Measurements from ENCODE around the gene IL27RA.
"Not testable (repeated sequence)": the region's sequence is repeated elsewhere in the genome, so short reads cannot be mapped to it uniquely, and the experiment has no call there.

IL27RA gene

DNA sequence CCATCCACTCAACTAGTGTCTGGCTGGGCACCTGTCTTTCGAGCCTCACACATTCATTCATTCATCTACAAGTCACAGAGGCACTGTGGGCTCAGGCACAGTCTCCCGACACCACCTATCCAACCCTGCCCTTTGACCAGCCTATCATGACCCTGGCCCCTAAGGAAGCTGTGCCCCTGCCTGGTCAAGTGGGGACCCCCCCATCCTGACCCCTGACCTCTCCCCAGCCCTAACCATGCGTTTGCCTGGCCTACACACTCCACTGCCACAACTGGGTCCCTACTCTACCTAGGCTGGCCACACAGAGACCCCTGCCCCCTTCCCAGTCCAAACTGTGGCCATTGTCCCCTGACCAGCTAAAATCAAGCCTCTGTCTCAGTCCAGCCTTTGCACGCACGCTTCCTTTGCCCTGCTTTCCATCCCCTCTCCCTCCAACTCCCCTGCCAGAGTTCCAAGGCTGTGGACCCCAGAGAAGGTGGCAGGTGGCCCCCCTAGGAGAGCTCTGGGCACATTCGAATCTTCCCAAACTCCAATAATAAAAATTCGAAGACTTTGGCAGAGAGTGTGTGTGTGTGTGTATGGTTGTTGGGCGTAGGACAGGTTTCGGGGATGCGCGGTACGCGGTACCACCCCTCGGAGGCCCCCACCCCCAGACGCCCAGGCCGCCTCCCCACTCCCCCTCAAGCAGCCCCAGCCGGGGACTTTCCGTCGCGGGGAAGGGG lies 404 bp upstream of the IL27RA start:
- DNase-seq (ENCODE audit: low read depth): no peak

DNA sequence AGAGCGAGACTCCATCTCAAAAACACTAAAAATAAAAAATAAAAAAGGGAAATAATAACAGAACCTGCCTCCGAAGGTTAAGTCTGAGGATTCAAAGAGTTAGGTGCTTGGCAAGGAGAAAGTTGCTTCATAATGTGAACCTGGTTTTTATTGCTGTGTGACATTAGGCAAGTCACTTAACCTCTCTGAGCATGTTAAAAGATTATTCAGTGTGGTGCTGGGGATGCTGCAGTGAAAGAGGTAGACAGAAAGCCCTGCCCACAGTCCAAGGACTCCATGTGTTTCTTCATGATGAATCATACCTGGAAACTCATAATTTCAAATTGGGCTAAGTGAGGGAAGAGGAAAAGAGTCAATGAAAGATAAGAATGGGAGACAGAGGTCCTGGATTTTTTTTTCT lies 2.4 kb downstream of the IL27RA start:
- DNase-seq (ENCODE audit: low read depth): no peak

DNA sequence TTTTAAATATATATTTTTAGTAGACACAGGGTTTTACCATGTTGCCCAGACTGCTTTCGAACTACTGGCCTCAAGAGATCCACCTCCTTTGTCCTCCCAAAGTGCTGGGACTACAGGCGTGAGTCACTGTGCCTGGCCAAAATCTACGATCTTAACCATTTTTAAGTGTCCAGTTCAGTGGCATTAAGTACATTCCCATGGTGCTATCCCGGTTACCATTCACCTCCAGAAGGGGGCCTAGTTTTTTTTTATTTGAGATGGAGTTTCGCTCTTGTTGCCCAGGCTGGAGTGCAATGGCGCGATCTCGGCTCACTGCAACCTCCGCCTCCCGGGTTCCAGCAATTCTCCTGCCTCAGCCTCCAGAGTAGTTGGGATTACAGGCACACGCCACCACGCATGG lies 3.6 kb downstream of the IL27RA start:
- not testable (repeated sequence) for DNase-seq (ENCODE audit: low read depth)

DNA sequence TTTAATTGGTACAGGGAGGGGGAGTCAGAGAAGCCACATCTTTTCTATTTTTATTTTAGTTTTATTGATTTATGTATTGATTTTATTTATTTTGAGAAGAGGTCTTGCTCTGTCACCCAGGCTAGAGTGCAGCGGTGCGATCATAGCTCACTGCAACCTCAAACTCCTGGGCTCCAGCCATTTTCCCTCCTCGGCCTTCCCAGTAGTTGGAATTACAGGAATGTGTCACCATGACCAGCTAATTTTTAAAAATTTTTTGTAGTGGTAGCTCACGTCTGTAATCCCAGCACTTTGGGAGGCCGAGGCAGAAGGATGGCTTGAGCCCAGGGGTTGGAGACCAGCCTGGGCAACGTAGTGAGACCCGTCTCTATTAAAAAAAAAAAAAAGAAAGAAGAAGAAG lies 4.1 kb downstream of the IL27RA start:
- DNase-seq (ENCODE audit: low read depth): no peak

DNA sequence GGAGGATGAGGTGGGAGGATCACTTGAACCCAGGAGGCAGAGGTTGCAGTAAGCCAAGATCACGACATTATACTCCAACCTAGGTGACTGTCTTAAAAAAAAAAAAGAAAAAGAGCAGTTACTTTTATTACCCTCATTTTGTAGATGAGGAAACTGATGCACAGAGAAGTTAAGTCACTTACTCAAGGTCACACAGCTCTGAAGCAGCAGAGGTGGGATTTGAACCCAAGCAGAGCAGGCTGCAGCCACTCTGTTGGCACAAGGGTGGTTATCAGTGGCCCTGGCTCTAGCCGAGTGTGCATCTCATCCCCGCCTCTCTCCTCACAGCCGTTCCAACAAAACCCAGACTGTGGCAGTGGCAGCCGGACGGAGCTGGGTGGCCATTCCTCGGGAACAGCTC lies 7.6 kb downstream of the IL27RA start:
- DNase-seq (ENCODE audit: low read depth): no peak

DNA sequence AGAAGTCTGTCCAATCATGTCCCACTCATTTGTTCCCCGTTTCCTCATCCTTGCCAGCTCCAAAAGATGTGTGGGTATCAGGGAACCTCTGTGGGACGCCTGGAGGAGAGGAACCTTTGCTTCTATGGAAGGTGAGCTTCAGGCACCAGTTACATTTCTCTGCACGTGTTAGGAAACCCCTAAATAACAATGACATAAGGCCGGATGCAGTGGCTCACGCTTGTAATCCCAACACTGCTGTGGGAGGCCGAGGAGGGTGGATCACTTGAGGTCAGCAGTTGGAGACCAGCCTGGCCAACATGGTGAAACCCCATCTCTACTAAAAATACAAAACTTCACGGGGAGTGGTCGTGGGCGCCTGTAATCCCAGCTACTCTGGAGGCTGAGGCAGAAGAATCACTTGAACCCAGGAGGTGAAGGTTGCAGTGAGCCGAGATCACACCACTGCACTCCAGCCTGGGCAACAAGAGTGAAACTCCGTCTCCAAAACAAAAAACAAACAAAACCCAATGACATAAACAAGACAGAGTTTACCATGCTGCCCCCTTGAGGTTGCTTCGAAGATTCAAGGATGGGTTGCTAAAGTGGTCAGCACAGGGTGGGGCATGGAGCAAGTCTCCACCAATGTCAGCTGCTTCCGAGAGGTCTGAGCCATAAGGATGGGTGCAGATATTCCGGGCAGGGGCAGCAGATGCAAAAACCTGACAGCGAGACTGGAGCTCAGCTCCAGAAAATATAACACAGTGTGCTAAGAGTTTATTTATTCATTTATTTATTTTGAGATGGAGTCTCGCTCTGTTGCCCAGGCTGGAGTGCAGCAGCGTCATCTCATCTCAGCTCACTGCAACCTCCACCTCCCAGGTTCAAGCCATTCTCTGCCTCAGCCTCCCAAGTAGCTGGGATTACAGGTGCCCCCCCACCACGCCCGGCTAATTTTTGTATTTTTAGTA lies 11.4 kb downstream of the IL27RA start:
- DNase-seq (ENCODE audit: low read depth): peak; percentile 20

DNA sequence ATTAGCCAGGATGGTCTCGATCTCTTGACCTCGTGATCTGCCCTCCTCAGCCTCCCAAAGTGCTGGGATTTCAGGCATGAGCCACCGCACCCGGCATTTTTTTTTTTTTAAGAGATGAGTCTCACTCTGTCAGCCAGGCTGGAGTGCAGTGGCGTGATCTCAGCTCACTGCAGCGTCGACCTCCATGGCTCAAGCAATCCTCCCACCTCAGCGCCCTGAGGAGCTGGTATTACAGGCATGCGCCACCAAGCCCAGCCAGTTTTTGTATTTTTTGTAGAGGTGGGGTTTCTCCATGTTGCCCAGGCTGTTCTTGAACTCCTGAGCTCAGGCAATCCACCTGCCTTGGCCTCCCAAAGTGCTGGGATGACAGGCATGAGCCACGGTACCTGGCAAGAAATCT lies 16.3 kb downstream of the IL27RA start:
- DNase-seq (ENCODE audit: low read depth): not testable (repeated sequence)

DNA sequence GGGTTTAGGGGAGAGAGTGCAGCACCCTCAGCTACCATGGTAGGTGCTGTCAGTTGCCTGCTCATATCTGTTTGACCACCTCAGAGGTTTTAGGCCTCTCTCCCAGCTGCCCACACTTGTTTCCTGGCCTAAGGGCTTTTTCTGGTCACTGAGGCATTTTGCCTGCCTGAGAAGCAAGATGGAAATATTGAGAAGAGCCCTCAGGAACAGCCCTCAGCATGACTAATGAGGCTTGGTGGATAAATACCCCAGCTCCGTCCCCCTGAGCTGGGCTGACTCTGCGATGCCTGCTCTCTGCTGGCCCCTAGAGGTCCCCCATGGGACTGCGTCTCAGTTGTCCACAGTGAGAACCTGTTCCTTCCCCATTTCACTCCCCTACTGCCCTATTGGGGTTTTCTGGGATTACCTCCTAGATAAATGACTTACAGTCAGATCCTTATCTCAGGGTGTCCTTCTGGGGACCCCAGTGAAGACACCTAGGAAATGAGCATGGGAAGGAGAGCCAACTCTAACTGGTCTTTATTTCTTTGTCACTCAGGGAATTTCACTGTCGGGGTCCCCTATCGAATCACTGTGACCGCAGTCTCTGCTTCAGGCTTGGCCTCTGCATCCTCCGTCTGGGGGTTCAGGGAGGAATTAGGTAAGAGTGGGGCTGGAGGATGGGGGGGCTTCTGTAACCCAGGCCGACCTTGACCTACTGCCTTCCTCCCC lies 17.0 kb downstream of the IL27RA start:
- DNase-seq (ENCODE audit: low read depth): no peak

DNA sequence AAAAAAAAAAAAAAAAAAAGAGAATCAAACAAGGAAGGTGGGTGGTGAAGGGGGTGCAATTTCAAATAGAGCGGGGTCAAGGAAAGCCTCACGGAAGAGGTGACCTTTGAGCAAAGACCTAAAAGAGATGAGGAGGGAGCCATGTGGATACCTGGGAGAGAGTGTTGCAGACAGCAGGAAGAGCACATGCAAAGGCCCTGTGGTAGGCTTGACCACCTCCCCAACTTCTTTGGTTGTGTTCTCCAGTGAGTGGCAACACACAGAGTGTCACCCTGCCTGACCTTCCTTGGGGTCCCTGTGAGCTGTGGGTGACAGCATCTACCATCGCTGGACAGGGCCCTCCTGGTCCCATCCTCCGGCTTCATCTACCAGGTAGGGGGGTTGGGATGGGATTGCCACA lies 18.9 kb downstream of the IL27RA start:
- DNase-seq (ENCODE audit: low read depth): no peak

DNA sequence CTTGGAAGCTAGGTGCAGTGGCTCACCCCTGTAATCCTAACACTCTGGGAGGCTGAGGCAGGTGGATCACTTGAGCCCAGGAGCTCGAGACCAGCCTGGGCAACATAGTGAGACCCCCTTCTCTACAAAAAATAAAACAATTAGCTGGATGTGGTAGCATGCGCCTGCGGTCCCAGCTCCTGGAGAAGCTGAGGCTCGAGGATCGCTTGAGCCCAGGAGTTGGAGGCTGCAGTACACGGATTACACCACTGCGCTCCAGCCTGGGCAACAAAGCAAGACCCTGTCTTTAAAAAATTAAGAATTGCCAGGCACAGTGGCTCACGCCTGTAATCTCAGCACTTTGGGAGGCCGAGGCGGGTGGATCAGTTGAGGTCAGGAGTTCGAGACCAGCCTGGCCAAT lies 19.4 kb downstream of the IL27RA start:
- DNase-seq (ENCODE audit: low read depth): not testable (repeated sequence)

DNA sequence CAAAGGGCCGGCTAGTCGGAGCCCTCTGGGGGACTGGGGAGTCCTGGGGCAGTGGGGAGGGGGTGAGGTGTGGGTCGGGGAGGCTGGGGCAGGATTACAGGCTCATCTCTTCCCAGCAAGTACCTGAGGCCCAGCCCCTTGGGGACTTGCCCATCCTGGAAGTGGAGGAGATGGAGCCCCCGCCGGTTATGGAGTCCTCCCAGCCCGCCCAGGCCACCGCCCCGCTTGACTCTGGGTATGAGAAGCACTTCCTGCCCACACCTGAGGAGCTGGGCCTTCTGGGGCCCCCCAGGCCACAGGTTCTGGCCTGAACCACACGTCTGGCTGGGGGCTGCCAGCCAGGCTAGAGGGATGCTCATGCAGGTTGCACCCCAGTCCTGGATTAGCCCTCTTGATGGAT lies 20.4 kb downstream of the IL27RA start:
- DNase-seq (ENCODE audit: low read depth): no peak

DNA sequence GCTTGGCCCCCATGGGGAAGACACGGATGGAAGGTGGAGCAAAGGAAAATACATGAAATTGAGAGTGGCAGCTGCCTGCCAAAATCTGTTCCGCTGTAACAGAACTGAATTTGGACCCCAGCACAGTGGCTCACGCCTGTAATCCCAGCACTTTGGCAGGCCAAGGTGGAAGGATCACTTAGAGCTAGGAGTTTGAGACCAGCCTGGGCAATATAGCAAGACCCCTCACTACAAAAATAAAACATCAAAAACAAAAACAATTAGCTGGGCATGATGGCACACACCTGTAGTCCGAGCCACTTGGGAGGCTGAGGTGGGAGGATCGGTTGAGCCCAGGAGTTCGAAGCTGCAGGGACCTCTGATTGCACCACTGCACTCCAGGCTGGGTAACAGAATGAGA lies 20.9 kb downstream of the IL27RA start:
- DNase-seq (ENCODE audit: low read depth): no peak

DNA sequence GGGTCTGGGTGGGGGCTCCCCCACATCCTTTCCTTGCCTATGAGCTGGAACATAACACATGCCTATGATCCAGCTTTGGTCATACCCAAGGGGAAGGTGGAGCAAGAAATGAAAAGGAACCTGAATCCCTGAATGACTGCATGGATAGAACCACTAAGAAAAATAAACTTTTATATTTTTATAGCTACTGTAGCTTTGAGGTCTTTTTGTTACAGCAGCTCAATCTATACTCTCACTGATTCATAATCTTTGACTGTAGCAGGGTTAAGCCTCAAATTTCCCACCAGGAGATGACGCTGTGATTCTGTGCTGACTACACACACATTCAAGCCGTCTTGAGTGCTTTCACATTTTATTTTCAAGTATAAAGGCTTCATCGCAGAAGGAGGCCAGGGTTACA lies 21.5 kb downstream of the IL27RA start:
- no peak for DNase-seq (ENCODE audit: low read depth)

DNA sequence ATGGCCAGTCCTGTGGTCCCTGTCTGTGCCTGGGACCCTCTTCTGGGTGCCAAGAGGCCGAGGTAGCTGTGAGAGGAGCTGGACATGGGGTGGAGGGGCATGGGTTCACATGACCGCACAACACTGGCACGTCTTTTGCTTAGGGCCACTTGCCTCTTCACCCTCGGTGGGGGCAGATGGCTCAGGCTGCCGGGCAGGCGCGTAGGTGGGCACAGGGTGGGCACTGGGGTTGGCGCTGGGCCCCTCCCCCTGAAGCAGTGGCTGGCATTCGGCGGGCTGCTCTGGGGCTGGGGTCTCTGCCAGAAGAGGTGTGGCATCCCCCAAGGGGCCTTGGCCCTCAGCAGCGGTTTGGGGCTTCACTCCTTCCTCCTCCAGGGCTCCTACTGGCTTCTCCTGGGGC lies 21.9 kb downstream of the IL27RA start:
- DNase-seq (ENCODE audit: low read depth): no peak

DNA sequence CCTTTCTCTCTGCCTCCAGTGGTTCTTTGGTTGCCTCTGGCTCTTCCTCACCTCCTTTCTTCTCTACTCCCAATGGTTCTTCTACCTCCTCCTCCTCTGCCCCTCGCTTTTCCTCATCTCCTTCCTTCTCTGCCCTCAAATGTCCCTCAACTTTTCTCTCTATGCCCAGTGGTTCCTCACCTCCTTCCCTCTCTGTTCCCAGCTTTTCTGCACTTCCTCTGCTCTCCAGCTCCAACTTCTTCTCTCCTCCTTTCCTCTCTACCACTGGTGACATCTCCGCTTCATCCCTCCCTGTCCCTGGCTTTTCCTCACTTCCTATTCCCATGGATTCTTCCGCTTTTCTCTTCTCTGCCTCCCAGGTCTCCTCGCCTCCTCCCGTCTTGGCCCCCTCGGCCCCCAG lies 22.5 kb downstream of the IL27RA start:
- DNase-seq (ENCODE audit: low read depth): no peak

DNA sequence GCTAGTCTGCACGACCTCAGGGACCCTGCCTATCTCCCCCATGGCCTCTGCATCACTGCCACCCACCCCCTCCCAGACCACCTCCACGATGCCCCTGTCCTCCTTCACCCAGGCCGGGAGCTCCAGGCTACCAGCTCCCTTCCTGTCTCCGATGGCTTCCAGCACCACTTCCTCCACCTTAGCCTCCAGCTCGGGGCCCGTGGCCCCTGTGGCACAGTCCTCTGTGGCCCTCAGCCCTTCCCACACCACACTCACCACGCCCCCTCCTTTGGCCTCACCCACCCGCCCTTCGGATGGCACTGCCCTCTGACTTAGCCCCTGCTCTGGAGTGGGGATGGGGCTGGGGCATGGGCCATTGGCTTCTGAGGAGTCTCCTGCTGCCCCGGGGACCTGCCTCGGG lies 23.2 kb downstream of the IL27RA start:
- no peak for DNase-seq (ENCODE audit: low read depth)

DNA sequence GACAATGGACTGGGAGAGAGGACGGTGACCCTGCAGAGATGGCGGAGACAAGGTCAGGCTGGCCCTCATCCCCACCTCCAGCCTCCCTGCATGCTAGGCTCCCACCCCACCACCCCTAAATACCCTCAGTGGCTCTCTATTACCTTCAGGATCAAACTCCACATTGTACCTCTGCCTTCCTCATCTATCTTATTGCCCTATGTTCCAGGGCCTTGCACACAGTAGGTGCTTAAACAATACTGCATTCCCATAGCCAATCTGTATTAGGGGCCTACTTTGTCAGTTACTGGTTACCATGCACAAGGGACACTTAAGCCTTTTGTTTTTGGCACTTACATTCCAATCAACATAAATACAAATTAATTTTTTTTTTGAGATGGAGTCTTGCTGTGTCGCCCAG lies 23.8 kb downstream of the IL27RA start:
- DNase-seq (ENCODE audit: low read depth): no peak

DNA sequence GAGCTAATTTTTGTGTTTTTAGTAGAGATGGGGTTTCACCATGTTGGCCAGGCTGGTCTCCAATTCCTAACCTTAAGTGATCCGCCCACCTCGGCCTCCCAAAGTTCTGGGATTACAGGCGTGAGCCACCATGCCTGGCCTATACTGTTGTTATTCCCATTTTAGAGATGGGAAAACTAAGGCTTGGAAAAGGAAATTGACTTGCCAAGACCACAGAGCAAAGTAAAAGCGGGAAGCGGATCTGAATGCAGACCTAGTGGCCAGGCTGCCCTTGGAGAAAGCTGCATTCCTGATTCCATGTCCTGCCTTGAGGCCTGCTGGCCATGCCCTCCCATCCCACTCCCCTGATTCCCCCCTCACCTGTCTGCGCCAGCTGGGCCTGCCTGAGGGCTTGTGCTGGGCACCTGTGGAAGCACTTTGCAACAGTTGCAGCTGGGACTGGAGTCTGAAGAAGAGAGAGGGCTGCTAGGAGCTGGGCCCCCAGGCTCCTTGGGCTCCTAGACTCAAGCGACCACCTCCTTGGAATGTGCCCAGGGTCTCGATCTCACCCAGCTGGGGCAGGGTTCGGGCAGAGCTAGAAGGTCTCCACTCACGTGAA lies 24.6 kb downstream of the IL27RA start:
- DNase-seq (ENCODE audit: low read depth): no peak

DNA sequence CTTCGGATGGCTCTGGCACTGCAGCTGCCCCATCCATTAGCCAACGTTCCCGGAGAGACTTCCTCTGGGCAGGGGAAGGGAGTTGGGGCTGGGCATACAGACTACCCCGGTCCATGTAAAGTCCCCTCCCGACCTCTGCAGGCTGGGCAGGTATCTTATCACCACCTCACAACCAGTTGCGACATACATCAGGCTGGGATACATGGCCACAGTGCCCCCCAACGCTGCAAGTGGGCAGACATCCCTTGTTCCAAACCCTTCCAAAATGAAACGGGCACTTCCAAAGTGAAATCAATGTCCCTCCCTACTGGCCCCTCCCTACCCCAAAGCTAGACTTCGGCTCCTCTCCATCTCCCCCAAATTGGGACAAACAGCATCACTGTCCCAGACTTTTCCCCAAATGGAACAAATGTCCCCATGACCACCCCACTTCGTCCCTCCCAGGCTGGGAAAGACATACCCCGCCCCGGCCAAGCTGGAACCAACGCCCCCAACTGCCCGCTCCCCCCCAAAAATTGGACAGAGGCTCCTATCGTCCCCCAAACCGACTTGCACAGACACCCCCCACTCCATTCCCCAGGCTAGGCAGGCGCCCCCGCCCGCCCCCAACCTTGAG lies 25.3 kb downstream of the IL27RA start:
- DNase-seq (ENCODE audit: low read depth): no peak

DNA sequence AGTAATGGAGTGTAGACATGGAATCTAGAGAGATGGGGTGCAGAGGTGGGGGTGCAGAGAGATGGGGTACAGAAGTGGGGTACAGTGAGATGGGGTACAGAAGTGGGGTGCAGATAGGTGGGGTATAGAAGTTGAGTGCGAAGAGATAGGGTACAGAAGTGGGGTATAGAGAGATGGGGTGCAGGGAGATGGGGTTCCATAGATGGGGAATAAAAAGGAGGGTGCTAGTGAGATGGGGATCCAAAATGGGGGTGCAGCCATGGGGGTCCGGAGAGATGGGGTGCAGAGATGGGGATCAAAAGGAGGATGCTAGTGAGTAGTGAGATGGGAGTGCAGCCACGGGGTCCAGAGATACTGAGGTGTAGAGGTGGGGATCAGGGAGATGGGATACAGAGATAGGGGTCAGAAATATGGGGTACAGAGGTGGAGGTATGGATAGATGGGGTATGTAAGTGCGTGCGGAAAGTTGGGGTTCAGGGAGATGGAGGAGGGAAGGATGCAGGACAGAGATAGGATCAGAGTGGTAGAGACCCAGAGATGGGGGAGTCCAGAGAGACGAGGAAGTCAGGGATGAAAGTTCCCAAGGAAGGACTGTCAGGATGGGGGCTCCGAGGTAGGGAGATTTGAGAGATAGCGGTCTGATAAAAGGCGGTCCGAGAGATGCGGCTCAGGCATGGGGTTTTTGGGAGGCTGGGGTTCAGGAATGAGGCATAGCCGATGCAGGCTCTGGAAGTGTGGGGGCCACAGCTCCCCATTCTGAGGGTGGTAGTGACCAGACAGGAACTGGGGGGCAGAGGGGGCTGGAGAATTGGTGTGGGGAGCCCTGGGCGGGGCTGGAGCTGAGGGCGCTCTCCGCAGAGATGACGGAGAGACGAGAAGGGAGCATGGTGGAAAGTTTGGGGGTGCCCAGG lies 26.9 kb downstream of the IL27RA start:
- no peak for DNase-seq (ENCODE audit: low read depth)

DNA sequence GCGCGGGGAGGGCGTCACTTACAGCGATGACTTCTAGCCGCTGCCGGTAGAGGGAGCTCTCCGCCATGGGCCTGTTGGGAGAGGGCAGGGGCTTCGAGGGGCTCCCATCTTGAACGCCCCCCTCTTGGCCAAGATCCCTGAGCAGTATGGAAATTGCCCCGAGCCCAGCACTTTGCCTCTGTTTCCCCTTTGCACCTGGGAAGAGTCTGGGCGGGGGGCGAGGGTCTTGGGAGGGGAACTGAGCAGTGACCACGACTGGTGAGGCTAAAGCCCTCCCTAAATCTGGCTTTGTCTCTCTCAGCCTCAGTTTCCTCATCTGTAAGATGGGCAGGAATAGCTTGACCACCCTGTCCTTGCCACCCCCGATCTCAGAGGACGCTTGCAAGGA lies 27.5 kb downstream of the IL27RA start:
- no peak for DNase-seq (ENCODE audit: low read depth)
